Measurements from ENCODE around the gene CIB4. TPM values are rescaled to one million over a fixed set of nuclear protein-coding genes. Genes with fewer than 3 reads are reported as not detected.

Gene CIB4
- total and polyA plus RNA-seq, 9 of the 15 experiments (the other 6 are each of a cell fraction or from before 2014, with no cell fraction given): not detected

GRCh38 chr2:26579025-26579722, 62.0 kb downstream of the CIB4 start (continued):
- no peak for TF ChIP-seq MLLT1 (IDR thresholded peaks at IDR 0.05)

- WGBS (ENCODE audit: insufficient coverage, low coverage, missing lambda C conversion rate): 5% methylated on average over 5 of the region's 5 CpGs
- CTCF ChIA-PET (ENCODE audit: low intra/inter-chr PET ratio): interaction anchor here (1.1 to 3.5 kb wide), 3 partner anchors 57 to 167 kb away, joined by 3 to 31 read pairs (median 16); no protein-coding TSS in a partner anchor
- Histone ChIP-seq H3K9me3 (replicated peaks; ENCODE audit: control insufficient read depth, insufficient read depth, low read depth, low read length) (no peaks in the 10 kb centered on the region), H2AFZ (ENCODE audit: low read depth, low read length) (no peak overlapping the region), H3K9ac (ENCODE audit: insufficient read depth in 1 of 2, low read depth in 2 of 2, low read length in 2 of 2) (no peak overlapping the region), H3K27me3 (ENCODE audit: control insufficient read depth in 2 of 2, insufficient read depth in 2 of 2, low read length in 2 of 2) (peaks cover 35 to 96% of the 10 kb centered on the region in 2 experiments), H3K4me3 (no peak overlapping the region), H3K27ac (ENCODE audit: extremely low read depth, low read depth, low read length) (no peak overlapping the region), H3K9me1 (ENCODE audit: control insufficient read depth, insufficient read depth, low read length) (no peaks in the 10 kb centered on the region), H3K4me1 (replicated peaks in 1 of 2; ENCODE audit: control insufficient read depth in 2 of 2, insufficient read depth in 2 of 2, low read length in 2 of 2) (no peaks in the 10 kb centered on the region; a peak in 1 of 5 replicates), H3K36me3 (ENCODE audit: control insufficient read depth, insufficient read depth, low read length) (no peaks in the 10 kb centered on the region), H4K20me1 (replicated peaks; ENCODE audit: control insufficient read depth, insufficient read depth, low read length) (peaks cover 4% of the 10 kb centered on the region), H3K79me2 (ENCODE audit: control insufficient read depth, insufficient read depth, low read length) (no peaks in the 10 kb centered on the region), H3K4me2 (ENCODE audit: insufficient read depth, low read length) (no peak overlapping the region)
- POLR2A ChIA-PET: no interaction called here
- no peak for FAIRE-seq
- no TSS peak for BruUV-seq (replicated peaks)
- intact Hi-C loops (cut with micrococcal nuclease): no loop called here
- DNase-seq (ENCODE audit: extremely low read depth in 1 of 4, low spot score in 3 of 4): no peak
- ATAC-seq: no peak
- in situ Hi-C loops (cut with MboI): no loop called here
- TF ChIP-seq RCOR1 (IDR thresholded peaks at IDR 0.05; ENCODE audit: borderline replicate concordance in 1 of 2, low read depth in 2 of 2, low read length in 2 of 2) (no peak), TAF9B (IDR thresholded peaks at IDR 0.05; ENCODE audit: partially characterized antibody) (no peak), ZNF224 (CRISPR knock-in tag; IDR thresholded peaks at IDR 0.05) (no peak), CREBBP (IDR thresholded peaks at IDR 0.05; ENCODE audit: low read depth, low read length) (no peak), HLTF (IDR thresholded peaks at IDR 0.05) (no peak), CHCHD3 (CRISPR knock-in tag; IDR thresholded peaks at IDR 0.05) (no peak), NCOR1 (IDR thresholded peaks at IDR 0.05) (no peak), HCFC1 (IDR thresholded peaks at IDR 0.05; ENCODE audit: low read depth, low read length) (no peak), ZNF518B (CRISPR knock-in tag; IDR thresholded peaks at IDR 0.05) (no peak), E2F6 (IDR thresholded peaks at IDR 0.05; ENCODE audit: borderline replicate concordance in 1 of 2, extremely low read depth in 1 of 2, insufficient read depth in 1 of 2, insufficient read length in 1 of 2, low read depth in 1 of 2, low read length in 1 of 2, poor library complexity in 1 of 2, severe bottlenecking in 1 of 2) (no peak), U2AF2 (optimal IDR thresholded peaks at IDR 0.05; ENCODE audit: low read depth, low read length) (no peak), DDX20 (tag; IDR thresholded peaks at IDR 0.05; ENCODE audit: low read depth) (no peak), KAT8 (IDR thresholded peaks at IDR 0.05; ENCODE audit: low read depth) (no peak), CC2D1A (IDR thresholded peaks at IDR 0.05) (no peak), C11orf30 (IDR thresholded peaks at IDR 0.05; ENCODE audit: low read depth) (no peak)
These were observed 62.6 kb downstream of the CIB4 start for GRCh38 chr2:26578581-26578980.
